ENCODE data around the gene MAT2A. TPM values are rescaled to one million over a fixed set of nuclear protein-coding genes. Genes with fewer than 3 reads are reported as not detected.
"Not testable (repeated sequence)": the region's sequence is repeated elsewhere in the genome, so short reads cannot be mapped to it uniquely, and the experiment has no call there.

Gene MAT2A
- total and polyA plus RNA-seq, 2 of the 8 experiments (the other 6 are each of a cell fraction or from before 2014, with no cell fraction given), result 255 to 307 TPM

DNA sequence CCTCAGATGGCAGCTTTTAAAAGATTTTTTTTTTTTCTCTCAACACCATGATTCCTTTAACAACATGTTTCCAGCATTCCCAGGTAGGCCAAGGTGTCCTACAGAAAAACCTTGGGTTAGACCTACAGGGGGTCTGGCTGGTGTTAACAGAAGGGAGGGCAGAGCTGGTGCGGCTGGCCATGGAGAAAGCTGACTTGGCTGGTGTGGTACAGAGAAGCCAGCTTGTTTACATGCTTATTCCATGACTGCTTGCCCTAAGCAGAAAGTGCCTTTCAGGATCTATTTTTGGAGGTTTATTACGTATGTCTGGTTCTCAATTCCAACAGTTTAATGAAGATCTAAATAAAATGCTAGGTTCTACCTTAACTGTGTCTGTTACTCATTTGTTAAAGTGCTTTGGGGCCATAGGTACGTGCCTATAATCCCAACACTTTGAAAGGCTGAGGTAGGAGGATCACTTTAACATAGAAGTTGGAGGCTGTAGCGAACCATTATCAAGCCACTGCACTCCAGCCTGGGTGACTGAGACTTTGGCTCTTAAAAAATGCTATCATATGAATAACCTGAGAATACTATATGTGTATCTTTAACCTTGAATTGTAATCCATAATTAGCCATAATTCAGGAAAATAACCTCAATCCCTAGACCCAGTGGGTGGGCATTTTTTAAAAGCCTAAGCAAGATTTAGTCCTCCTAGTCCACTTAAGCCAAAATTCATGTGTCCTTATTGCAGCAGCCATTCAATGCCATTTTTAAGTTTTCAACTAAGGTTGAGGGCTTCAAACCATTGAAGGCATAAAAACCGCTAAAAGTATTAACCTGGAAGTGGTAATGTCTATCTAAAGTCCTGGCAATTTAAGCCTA lies 6.2 kb downstream of the MAT2A start:
- H2AK5ac ChIP-seq (ENCODE audit: low read depth, low read length); H3K4me1 ChIP-seq (replicated peaks in 1 of 4; ENCODE audit: control insufficient read depth in 3 of 4, insufficient read depth in 4 of 4, low read length in 3 of 4); H3K23ac ChIP-seq (ENCODE audit: insufficient read length); H3K4me2 ChIP-seq (ENCODE audit: insufficient read depth in 1 of 2, low read depth in 2 of 2, low read length in 2 of 2); H3K27me3 ChIP-seq (replicated peaks in 1 of 4; ENCODE audit: control insufficient read depth in 3 of 4, extremely low read depth in 1 of 4, insufficient read depth in 3 of 4, low read length in 3 of 4); H2AFZ ChIP-seq (ENCODE audit: low read length); H2BK12ac ChIP-seq (ENCODE audit: low read depth, low read length); H3K23me2 ChIP-seq (ENCODE audit: low read depth, low read length); H3K56ac ChIP-seq (replicated peaks; ENCODE audit: insufficient read length, low read depth, low read length); H3K9ac ChIP-seq (replicated peaks in 1 of 4; ENCODE audit: extremely low read depth in 1 of 4, low read depth in 3 of 4, low read length in 3 of 4); H3K79me1 ChIP-seq (ENCODE audit: low read depth, low read length); H4K8ac ChIP-seq (ENCODE audit: extremely low read depth, insufficient read depth, low read length); H2BK20ac ChIP-seq (ENCODE audit: low read length); H4K5ac ChIP-seq (ENCODE audit: insufficient read length, low read depth, low read length); H2BK5ac ChIP-seq (ENCODE audit: low read depth, low read length); H3K14ac ChIP-seq (ENCODE audit: insufficient read length); DNase-seq (ENCODE audit: low read depth in 1 of 2, low spot score in 2 of 2); H3K9me3 ChIP-seq (ENCODE audit: insufficient read depth in 2 of 2, low read depth in 1 of 2, low read length in 1 of 2); H2BK15ac ChIP-seq (ENCODE audit: low read length); H3K4ac ChIP-seq (replicated peaks; ENCODE audit: insufficient read length, low read depth, low read length); H2BK120ac ChIP-seq (replicated peaks; ENCODE audit: low read depth, low read length); FAIRE-seq; H4K91ac ChIP-seq (replicated peaks; ENCODE audit: insufficient read length, low read length); H3K18ac ChIP-seq (ENCODE audit: extremely low read depth, low read length); H3K4me3 ChIP-seq (ENCODE audit: extremely low read depth in 1 of 4, insufficient read depth in 2 of 4, low read depth in 3 of 4, low read length in 4 of 4); H3K27ac ChIP-seq (ENCODE audit: low read depth, low read length): not testable (repeated sequence)
- TF ChIP-seq POLR2AphosphoS5 (IDR thresholded peaks at IDR 0.05; ENCODE audit: low read depth, low read length), result 0 out of 2 replicates have a peak, but pooled peaks have one; percentile 80
- CTCF ChIA-PET (ENCODE audit: partially characterized antibody), result interaction anchor here (0.9 to 4.9 kb wide), 7 partner anchors 11 to 179 kb away, joined by 3 to 46 read pairs (median 4); partner anchors contain the start of gene SH2D6
- POLR2A ChIA-PET (ENCODE audit: partially characterized antibody), result interaction anchor here (0.6 to 38.6 kb wide), 30 partner anchors 4 to 616 kb away, joined by 3 to 1889 read pairs (median 4); partner anchors contain the start of genes CAPG, ELMOD3, GGCX and MAT2A
- Histone ChIP-seq H3K36me3 (ENCODE audit: control insufficient read depth in 2 of 4, insufficient read depth in 4 of 4, low read length in 3 of 4) (peaks cover 33 to 67% (median 46%) of the 10 kb centered on the region in 4 experiments), H4K20me1 (replicated peaks in 1 of 2; ENCODE audit: control insufficient read depth in 1 of 2, insufficient read depth in 2 of 2, low read length in 2 of 2) (peaks cover 20 to 25% of the 10 kb centered on the region in 2 experiments), H3K79me2 (ENCODE audit: control insufficient read depth in 1 of 2, insufficient read depth in 2 of 2, low read length in 2 of 2) (peaks cover 19 to 27% of the 10 kb centered on the region in 2 experiments)
- 95% methylated on average over 5 of the region's 5 CpGs; no CpG with 5 or more reads in 1 of the 2 experiments for WGBS, 2 experiments (ENCODE audit: extremely low coverage in 1 of 2, insufficient coverage in 1 of 2, insufficient read length in 1 of 2, insufficient replicate concordance in 2 of 2, low coverage in 1 of 2, low lambda C conversion rate in 2 of 2, missing lambda C conversion rate in 1 of 2)

All from H1 (cell line).